Middle frontal gyrus (tissue), 1 donor: ENCODE data around the gene IL1RL1.

Source experiments
- DNase-seq: peaks from one replicate; pipeline ENCODE4 v3.0.0-alpha.2; 2015; ENCODE audit warnings: low spot score; ENCODE audit errors: extremely low spot score

IL1RL1 gene

DNA sequence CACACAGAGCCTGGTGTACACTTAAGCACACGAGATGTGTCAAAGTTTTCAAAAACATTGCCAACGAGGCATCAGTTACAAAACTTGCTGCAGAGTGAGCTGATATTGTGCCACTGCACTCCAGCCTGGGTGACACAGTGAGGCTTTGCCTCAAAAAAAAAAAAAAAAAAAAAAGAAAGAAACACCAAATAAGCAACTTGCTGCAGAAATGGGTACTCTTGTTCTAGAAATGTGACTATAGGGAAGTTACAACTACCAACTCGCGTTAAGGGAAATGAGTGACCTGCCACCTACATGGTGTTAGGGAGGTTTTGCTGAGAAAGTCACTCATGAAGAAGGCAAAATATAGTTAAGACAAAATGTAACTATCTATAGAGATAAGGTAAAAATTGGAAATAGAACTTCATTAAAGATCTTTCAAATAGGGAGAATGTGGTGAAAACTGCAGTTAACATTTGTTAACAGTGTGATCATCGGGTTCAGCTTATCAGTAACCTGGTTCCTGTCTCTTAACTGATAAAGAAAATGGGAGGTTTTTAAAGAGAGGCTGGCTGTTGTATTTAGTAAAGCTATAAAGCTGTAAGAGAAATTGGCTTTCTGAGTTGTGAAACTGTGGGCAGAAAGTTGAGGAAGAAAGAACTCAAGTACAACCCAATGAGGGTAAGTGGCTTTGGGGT lies at the start of gene IL1RL1:
IL1RL1 (plus strand) TSS at position 600 of the 677 bp plus-strand sequence. CDS start 26,702 bp downstream, outside the sequence.
- no peak for DNase-seq

GRCh38 chr2:102262216-102263129 lies 48.9 kb upstream of the IL1RL1 start:
- DNase-seq = no peak

DNA sequence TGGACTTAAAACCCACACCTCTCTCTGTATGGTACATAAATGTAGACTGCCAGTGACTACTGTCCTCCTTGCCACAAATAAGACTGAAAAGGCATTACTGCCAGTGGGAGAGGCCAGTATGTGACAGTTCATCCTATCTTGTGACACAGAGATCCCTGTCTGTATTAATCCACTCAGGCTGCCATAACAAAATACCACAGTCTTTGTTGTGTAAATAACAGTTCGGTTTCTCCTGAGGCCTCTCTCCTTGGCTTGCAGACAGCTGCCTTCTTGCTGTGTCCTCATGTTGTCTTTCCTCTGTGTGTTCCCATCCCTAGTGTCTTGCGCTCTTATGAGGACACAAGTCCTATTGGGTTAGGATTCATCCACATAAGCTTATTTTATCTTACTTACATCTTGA lies 46.4 kb upstream of the IL1RL1 start:
- DNase-seq = no peak

DNA sequence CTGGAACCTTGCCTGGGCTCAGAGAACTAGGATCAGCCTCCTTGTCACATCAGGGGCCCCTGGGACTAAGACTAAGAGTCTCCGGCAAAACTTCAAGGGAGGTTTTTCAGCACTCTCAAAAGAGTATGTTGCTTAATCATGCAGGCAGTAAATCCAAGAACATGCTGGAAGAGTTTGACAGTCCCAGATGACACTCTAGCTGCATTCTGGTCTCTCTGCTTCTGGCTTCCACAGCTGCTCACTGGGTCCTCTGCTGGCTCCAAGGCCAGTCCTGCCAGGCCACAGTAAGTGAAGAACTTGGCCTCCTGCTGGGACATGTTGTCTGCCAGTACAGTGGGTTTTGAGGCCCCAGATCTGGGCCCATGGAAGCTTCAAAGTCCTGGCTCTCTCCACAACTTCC lies 45.2 kb upstream of the IL1RL1 start:
- DNase-seq = no peak

GRCh38 chr2:102267774-102268173 lies 43.6 kb upstream of the IL1RL1 start:
- DNase-seq = no peak

- no peak for DNase-seq
These were observed 42.7 kb upstream of the IL1RL1 start for GRCh38 chr2:102268510-102269199.

DNA sequence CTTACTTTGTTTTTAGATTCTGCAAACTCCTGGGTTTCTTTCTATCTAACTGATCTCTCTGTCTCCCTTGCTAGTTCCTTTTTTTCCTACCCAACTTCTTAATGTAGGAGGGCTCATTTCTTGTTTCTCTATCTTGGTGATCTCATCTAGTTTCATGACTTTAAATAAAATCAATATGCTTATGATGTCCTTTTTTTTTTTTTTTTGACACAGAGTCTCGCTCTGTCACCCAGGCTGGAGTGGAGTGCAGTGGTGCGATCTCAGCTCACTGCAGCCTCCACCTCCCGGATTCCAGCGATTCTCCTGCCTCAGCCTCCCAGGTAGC lies 42.2 kb upstream of the IL1RL1 start:
- no peak for DNase-seq

- DNase-seq = no peak
These were observed 39.5 kb upstream of the IL1RL1 start for GRCh38 chr2:102271844-102272243.

DNA sequence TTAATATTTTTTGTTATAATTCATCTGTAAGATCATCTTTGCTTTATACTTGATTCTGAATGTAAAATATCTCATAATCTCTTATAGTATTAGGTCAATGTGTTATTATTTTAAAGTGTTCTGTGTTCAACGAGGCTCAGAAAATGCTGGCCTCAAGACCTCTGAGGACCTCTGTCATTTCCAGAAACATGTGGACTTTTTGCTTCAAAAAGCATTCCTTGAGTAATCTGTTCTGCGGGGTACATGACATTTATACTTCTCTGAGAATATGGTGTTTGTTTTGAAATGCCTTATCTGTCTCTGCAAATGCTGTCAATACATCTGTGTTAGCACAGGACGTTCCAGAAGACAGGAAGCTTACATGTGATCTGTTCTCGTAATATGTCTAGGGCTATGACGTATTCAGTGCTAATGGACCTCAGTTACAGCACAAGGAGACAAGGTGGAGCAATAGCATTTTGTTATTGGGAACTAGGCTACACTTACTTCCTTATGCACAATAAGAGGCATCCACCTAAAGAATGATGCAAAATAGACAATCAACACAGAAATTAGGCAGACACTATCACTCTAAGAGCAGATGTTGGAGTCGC lies 37.6 kb upstream of the IL1RL1 start:
- no peak for DNase-seq

DNA sequence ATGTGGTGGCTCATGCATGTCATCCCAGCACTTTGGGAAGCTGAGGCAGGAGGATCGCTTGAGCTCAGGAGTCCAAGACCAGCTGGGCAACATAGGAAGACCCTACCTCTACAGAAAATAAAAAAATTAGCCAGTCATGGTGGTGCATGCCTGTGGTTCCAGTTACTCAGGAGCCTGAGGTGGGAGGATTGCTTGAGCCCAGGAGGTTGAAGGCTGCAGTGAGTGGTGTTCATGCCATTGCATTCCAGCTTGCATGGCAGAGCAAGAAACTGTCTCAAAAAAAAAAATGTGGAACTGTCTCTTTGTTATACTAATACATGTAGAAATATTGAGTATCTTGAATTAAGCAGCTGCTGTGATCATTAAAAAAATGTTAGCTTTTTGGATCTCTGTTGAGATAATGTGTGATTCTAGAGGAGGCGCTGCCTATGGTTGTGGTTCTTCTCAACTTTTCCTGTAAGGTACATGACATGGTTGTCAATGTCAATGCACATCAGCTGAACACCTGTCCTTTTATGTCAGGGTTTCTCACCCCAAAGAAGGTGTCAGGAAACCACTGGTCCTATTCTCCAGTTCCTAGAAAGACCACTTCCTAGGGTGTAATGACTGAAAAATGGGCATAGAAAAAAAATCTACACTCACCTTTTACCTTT lies 34.7 kb upstream of the IL1RL1 start:
- DNase-seq = no peak

DNA sequence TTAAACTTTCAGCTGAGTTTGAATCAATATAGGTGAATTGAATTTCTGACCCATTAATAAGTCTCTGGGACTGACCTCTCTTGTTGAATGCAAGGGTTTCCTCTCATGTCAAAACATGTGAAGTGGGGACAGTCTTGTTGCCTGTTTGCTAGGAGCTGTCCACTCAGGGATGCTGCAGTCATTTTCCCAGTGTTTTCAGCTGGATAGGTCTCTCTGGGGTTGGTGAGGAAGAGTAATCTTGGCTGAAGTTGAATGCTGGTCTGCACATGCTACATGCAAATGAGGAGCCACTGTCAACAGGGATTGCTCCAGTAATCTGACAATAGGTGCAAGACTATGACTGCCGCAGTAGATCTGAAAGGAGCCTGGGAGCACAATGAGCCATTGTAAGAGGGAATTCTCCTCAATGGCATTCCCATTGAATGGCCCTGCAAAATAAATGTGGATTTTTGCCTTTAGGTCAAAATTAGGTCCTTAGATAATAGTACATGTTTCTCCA lies 34.1 kb upstream of the IL1RL1 start:
- DNase-seq = no peak

GRCh38 chr2:102278720-102279390 lies 32.5 kb upstream of the IL1RL1 start:
- DNase-seq = no peak

DNA sequence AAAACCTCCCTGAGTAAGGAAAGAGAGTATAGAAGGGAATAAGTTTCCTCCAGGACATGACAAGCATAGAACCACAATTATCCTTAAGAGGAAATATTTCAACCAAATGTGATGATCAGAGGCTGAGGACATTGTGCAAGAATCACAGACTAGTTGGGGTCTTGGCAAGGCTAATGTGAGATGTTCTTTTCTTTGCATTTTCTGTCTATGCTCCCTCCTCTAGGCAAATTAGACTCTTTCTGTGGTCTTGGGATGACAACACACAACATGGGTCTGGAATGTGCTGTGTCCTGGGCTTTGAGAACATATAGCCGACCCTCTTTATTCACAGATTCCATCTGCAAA lies 32.0 kb upstream of the IL1RL1 start:
- no peak for DNase-seq

DNA sequence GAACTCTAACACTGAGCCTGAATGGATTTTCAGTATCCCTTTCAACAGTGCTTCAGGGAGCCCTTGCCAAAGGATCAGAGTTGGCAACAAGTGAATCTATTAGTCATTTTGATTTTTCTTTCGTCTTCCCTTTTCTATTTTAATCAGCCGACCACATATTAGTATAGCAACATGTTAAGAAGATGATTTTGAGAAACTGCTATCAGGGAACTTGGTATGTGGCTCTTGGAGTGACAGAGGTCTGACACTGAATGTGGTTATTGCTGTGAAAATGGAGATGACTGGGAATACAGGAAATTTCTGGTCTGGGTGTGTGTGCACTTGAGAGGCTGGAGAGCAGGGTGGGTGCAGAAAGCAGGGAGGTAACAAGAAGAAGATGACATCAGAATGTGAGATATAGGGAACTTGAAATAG lies 28.7 kb upstream of the IL1RL1 start:
- DNase-seq = no peak

DNA sequence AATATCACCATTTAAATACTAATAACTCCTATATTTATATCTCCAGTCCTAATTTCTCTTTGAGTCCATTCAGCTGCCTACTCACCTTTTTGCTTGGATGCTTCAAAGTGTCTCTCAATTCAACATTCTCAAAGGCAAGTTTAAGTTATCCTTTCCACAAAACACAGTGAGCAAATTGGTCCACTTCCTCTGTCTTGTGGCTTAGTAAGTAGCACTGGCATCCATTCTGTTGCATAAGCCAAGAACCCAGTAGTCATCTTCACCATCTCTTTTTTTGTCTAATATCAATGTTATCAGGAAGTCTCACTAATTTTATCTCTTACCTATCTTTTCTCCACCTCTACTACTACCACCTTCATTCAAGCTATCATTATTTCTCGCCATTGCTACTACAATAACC lies 27.4 kb upstream of the IL1RL1 start:
- DNase-seq = no peak

DNA sequence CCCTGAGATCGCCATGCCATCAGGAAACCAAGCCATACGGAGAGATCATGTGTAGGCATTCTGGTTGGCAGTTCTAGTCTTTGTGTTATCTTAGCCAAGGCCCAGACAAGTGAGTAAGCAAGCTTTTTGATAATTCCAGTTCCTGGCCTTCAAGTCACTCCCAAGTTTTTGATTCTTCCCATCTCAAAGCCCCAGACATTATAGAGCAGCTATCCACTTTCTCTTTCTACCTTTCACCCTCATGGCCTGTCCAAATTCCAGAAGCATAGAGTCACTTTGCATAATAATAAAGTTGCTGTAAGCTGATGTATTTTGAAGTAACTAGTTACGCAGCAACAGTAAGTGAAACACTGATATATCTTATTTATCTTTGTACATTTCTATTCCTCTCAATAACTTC lies 26.8 kb upstream of the IL1RL1 start:
- no peak for DNase-seq

DNA sequence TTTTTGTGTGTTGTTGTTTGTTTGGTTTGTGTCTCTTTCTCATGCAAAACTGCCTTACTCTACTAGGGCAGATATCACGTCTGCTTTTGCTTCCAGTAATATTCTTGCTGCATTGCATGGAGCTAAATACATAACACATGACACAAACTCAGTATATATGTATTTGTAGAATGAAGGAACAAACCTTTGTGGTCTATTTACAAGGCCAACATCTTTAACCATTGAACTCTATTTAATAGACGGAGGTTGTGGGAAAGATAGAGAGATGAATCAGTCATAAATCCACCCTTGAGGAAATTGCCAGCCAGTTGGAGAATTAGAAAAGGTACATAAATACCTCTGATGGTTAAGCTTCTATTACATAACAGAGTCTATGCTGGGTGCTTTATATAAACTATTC lies 26.0 kb upstream of the IL1RL1 start:
- no peak for DNase-seq

DNA sequence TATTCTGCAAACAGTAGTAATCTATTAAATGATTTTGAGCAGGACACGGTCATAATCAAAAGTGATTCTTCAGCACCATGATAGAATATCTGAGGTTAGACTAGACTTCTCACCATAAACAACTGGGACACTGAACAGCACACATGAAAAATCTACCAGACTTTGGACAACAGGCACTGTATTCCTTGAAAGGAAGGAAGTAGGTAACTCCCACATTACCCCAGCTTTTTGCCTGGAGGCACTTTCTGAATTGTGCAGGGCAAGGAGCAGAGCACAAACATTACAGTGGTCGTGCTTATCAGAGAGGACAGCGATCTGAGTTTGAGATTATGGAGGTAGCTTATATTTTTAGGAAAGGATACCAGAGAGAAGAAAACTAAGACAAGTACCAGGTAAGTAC lies 25.3 kb upstream of the IL1RL1 start:
- no peak for DNase-seq

DNA sequence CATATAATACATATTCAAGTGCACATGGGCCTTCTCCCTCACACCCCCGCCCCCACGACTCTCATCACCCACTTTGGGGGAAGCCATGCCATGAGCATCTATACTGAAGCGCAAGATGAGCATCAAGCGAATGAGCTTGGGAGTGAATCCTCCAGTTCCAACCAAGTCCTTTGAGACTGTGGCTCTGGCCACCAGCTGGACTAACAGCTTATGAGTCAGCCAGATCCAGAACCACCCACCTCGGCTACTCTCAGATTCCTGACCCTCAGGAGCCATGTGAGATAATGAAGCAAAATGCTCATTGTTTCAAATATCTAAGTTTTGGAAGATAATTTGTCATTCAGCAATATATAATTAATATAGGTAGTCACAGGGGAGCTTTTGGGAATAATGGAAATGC lies 22.2 kb upstream of the IL1RL1 start:
- DNase-seq = no peak

DNA sequence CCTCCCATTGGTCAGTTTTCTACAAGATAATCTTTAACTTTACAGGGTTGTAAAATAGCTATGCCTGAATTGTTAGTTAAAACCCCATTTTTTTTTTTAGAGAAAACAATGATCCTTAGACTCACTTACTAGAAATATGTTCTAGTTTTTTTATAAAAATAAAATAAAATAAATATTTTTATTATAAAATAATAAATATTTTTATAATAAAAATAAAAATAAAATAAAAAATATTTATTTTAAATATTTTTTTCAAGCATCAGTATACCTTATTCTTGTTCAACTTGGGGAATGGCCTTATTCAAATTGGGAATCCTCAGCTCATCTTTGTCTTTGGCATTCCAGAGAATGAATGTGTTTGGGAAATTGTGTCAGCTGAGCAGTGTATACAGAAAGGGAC lies 20.8 kb upstream of the IL1RL1 start:
- no peak for DNase-seq
